ENCODE results near the gene HSPB9.
"Not testable (repeated sequence)": the region's sequence is repeated elsewhere in the genome, so short reads cannot be mapped to it uniquely, and the experiment has no call there.

The HSPB9 gene

DNA sequence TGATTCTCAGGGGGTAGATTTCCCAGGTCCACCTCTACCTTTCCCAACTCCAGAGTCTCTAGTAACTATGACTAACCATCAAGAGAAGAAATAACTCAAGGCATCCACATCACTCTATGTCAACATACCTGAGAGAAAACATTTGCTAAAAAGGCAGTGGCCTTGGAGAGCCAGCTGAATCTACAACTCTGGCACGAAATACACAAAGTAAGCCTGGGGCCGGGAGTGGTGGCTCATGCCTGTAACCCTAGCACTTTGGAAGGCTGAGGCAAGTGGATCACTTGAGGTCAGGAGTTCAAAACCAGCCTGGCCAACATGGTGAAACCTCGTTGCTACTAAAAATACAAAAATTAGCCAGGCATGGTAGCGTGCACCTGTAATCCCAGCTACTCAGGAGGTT is 20.5 kb downstream of the HSPB9 start:
- DNase-seq (ENCODE audit: low read depth in 2 of 2) = not testable (repeated sequence)

DNA sequence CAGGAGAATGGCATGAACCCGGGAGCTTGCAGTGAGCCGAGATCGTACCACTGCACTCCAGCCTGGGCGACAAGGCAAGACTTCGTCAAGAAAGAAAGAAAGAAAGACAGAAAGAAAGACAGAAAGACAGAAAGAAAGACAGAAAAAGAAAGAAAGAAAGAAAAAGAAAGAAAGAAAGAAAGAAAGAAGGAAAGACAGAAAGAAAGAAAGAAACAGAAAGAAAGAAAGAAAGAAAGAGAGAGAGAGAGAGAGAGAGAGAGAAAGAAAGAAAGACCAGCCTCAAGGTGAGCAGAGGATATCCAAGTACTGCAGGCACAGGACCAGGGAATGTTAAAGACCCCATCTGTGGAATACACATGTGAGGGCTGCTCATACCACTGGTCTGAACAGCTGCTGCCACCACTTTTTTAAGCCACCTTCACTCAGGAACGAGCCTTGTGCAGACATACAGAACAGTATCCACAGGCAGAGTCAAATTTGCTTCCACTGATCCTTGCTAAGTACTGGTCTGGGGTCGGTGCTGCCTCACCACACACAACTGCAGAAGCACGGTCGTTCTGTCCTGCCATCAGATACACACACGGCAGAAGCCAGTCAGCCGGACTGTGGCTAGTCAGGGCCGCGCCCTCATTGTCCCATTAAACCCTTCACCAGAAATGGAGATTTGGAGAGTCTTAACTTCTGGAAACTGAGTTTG is 24.5 kb downstream of the HSPB9 start:
- no peak for DNase-seq (ENCODE audit: low read depth in 2 of 2)

DNA sequence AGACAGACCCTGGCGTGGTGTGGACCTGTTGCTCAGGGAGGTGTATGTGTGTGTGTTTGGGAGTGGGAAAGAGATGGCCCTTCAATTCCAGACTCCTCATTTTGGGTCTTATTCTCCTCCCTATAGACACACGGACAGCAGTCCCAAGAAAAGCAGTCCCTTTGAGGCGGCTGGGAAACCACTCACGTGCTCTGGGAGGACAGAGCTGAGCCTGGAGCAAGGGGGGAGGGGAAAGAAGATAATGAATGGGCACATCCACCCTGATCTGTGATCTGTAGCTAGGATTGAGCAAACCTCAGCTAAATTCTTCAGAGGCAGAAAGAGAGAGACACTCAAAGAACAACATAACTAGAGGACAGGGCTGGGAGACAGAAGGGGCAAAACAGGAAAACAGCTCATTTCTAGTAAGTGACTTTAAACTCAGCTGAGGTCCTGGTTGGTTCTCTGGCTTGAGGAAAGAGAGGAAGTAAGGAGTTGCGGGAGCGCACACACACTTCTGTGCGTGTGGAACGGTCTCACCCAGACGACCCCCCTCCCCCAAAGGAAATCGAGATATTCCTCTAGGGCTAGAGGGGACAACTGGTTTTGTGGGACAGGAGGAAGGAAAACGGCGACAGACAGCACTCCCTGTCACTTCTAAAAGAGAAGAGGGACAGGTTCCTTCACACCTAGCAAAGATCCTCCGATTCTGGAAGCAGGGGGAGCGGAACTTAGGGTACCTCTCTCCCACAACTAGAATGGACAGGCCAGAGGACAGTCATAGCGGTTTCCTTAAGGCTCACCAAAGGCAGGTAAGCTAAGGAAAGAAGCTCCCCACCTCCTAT is 31.5 kb downstream of the HSPB9 start:
- DNase-seq (ENCODE audit: low read depth in 2 of 2) = no peak

GRCh38 chr17:42155614-42156045 is 33.0 kb downstream of the HSPB9 start:
- no peak for DNase-seq (ENCODE audit: low read depth in 2 of 2)

GRCh38 chr17:42159796-42160530 is 37.4 kb downstream of the HSPB9 start:
- no peak for DNase-seq (ENCODE audit: low read depth in 2 of 2)

DNA sequence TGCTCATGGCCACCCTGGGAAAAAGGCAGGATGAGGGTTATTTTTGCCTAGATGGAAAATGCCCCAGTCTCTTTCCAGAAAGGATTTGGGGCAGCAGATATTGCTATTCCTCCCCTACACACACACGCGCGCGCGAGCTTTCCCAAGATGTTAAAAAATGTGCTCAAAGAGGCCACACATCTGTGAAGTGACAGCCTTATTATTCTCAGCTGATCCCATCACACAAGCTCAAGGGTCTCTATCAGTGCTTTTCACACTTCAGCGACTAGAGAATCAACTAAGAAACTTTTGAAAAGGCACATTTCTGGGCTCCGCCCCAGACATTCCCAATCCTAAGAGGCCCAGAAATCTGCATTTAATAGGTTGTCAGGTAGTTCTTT is 37.9 kb downstream of the HSPB9 start:
- no peak for DNase-seq (ENCODE audit: low read depth in 2 of 2)

- no peak for DNase-seq (ENCODE audit: low read depth in 2 of 2)
These were observed 40.5 kb downstream of the HSPB9 start for GRCh38 chr17:42163113-42163512.

DNA sequence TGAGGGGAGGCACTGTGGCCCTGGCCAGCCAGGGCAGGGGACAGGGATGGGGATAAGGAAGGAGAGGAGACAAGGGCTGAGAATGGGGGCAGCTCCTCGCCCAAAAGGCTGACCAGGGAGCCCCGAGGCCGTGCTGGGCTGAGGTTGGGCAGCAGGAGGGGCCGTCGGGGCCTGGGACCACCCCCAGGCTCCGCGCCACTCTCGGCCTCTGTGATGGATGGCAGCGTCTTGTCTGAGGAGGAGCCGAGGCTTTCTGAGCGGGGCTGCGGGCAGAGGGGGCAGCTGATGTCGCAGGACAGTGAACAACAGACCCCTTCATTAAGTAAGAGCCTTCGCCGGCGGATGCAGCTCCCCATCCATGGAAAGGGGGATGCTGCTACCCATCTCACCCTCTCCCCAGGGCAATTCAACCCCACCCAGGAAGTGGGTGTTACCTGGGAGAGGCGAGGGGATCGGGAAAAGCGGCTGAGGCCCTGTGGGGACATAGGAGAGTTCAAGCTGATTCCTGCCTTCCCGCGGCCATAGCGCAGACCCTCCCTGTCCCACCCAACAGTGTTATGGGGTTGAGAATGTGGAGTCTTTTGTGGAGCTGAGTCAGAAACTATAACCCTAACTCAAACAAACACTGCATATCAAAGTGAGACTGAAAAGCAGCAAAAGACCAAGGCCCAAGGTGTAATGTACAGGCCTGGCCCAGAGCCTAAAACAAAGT is 41.2 kb downstream of the HSPB9 start:
- no peak for DNase-seq (ENCODE audit: low read depth in 2 of 2)

DNA sequence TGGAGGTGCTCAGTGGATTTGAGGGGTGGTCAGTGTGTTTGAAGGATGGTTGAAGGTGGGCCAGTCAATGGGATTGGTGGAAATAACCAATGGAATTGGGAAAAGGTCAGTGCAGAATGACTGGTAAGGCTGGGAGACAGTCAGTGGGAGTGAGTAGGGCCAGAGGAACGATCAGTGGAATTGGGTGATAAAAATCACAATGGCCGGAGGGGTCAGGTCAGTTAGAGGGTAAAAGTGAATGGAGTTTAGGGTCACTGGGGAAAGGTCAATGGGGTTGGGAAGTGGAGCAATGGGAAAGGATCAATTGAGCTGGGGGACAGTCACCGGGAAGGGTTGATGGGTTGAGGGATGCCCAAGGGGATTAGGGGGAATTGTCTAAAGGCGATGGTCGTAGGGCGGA is 43.1 kb downstream of the HSPB9 start:
- DNase-seq (ENCODE audit: low read depth in 2 of 2) = no peak

DNA sequence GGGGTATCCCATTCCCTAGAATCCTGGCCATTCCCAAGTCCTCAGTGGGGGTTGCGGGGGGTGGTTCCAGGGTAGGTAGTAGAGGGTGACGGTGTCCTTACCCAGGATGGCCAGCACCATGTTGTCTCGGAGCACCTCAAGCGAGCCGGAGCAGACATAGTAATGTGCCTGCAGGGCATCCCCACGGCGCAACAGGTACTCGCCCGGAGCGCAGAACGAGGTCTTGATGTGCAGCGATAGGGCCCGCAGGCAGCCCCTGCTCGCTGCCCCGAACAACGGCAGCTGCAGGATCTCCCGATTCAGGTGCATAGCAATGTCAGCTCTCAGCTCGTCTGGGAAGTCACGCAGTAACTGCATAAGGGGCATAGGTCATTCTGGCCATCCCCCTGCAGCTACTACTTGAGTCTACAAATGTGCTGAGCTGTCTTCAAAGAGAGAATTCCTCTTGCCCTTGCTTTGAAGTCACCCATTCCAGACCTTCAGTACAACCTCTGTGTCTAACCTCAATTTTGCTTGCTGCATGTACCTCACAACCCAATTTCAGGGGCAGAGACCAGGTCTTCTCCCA is 43.7 kb downstream of the HSPB9 start:
- no peak for DNase-seq (ENCODE audit: low read depth in 2 of 2)

- DNase-seq (ENCODE audit: low read depth in 2 of 2) = no peak
These were observed 45.2 kb downstream of the HSPB9 start for GRCh38 chr17:42167807-42168206.

- no peak for DNase-seq (ENCODE audit: low read depth in 2 of 2)
These were observed 46.7 kb downstream of the HSPB9 start for GRCh38 chr17:42169351-42169750.

DNA sequence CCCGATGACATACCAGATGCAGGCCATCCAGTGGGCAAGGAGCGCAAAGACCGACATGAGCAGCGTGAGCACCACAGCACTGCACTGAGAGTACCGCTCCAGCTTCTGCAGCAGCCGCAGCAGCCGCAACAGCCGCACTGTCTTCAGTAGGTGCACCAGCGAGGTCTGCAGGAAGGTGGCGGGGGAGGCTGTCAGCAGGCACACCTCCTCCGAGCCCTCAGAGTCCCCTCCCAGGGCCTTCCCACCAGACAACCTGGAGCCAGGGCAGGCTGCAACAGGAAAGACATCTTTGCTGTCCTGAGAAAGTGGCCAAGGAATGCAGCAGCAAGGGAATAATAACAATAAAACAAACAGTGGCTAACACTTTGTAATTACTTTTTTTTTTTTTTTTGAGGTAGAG is 49.2 kb downstream of the HSPB9 start:
- DNase-seq (ENCODE audit: low read depth in 2 of 2) = no peak

Measured in stimulated activated CD8-positive, alpha-beta memory T cell treated with anti-CD3 and anti-CD28 coated beads, Interleukin-7, amount 100 ng/mL, for 4 hours (primary cell).